ENCODE data around the gene TATDN2. TPM values are rescaled to one million over a fixed set of nuclear protein-coding genes. Genes with fewer than 3 reads are reported as not detected.

TATDN2 gene
- total and polyA plus RNA-seq, 10 donors: 15.4 to 56.1 (median 36.0) TPM

DNA sequence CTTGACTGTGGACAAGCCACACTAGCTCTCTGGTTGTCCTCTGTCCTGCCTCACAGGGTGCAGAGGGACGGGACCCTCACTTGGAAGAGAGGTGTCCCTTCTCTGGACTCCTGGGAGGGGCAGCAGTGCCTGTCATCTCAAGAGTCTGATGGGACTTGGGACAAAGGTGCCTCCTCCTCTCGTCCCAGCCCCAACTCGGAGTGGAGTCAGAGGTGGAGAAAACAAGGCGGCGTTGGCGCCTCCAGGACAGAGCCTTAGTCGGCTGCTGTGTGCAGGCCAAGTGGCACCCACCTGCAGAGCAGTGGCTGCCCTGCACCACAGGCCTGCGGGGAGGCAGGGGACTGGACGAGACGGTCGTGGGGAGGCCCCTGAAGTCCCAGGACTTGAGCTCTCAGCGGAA, 82.1 kb downstream of the TATDN2 start:
- no peak overlapping the region for H3K27ac ChIP-seq
- 62 to 84% (median 83%) methylated on average over 12 of the region's 12 CpGs for WGBS, 5 donors
- intact Hi-C loops (cut with DNase I; ENCODE audit: low total_unique reads): no loop called here
- peaks cover 0 to 6% (median 0%) of the 10 kb centered on the region in 6 donors for H3K4me1 ChIP-seq
- no peaks in the 10 kb centered on the region for H3K36me3 ChIP-seq
- TF ChIP-seq, protein P1, sequence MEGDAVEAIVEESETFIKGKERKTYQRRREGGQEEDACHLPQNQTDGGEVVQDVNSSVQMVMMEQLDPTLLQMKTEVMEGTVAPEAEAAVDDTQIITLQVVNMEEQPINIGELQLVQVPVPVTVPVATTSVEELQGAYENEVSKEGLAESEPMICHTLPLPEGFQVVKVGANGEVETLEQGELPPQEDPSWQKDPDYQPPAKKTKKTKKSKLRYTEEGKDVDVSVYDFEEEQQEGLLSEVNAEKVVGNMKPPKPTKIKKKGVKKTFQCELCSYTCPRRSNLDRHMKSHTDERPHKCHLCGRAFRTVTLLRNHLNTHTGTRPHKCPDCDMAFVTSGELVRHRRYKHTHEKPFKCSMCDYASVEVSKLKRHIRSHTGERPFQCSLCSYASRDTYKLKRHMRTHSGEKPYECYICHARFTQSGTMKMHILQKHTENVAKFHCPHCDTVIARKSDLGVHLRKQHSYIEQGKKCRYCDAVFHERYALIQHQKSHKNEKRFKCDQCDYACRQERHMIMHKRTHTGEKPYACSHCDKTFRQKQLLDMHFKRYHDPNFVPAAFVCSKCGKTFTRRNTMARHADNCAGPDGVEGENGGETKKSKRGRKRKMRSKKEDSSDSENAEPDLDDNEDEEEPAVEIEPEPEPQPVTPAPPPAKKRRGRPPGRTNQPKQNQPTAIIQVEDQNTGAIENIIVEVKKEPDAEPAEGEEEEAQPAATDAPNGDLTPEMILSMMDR (IDR thresholded peaks at IDR 0.05 in 8 of 11, conservative IDR thresholded peaks at IDR 0.05 in 3 of 11): no peak
- TF ChIP-seq POLR2AphosphoS5 (IDR thresholded peaks at IDR 0.05) (no peak), POLR2A (IDR thresholded peaks at IDR 0.05) (no peak)
- H3K9me3 ChIP-seq: no peaks in the 10 kb centered on the region
- peaks cover 0 to 40% (median 0%) of the 10 kb centered on the region in 7 donors for H3K27me3 ChIP-seq (replicated peaks in 1 of 7)
- peak; percentile 67 for DNase-seq
- no peak overlapping the region for H3K4me3 ChIP-seq

Small RNAs within 50 kb of the gene (microRNA-seq; reads per million reads assigned to microRNA genes)
- 0 reads per million in 3 donors for gene MIR378B

Small RNAs within 50 kb of the gene (small RNA-seq; reads per million reads assigned to genes)
- gene MIR378B: 0 to 0.14 (median 0.06) reads per million in 4 donors
- gene RF02126: 0 reads per million in 4 donors

Other genes with a start within 250 kb of the TATDN2 start
- gene FANCD2, start 222.0 kb upstream of the TATDN2 start, total RNA-seq: 10 to 100 TPM in 6 of 7 donors, 1 to 10 TPM in 1; 9.3 to 19.5 (median 13.6) TPM
- 10 to 100 TPM; 12.5 to 20.2 (median 13.6) TPM for gene FANCD2, start 222.0 kb upstream of the TATDN2 start, polyA plus RNA-seq
- not detected for gene FANCD2OS, start 140.2 kb upstream of the TATDN2 start, total RNA-seq
- not detected for gene FANCD2OS, start 140.2 kb upstream of the TATDN2 start, polyA plus RNA-seq
- 10 to 100 TPM; 69.8 to 96.6 (median 90.2) TPM for gene BRK1, start 132.8 kb upstream of the TATDN2 start, total RNA-seq
- gene BRK1, start 132.8 kb upstream of the TATDN2 start, polyA plus RNA-seq: 100 to 1,000 TPM; 137 to 215 (median 215) TPM
- 10 to 100 TPM; 53.9 to 75.9 (median 64.6) TPM for gene VHL, start 106.7 kb upstream of the TATDN2 start, total RNA-seq
- gene VHL, start 106.7 kb upstream of the TATDN2 start, polyA plus RNA-seq: 10 to 100 TPM; 44.3 to 70.1 (median 46.5) TPM
- gene IRAK2, start 83.5 kb upstream of the TATDN2 start, total RNA-seq: 10 to 100 TPM in 3 of 7 donors, 1 to 10 TPM in 4; 4.8 to 11.8 (median 9.4) TPM
- gene IRAK2, start 83.5 kb upstream of the TATDN2 start, polyA plus RNA-seq: 1 to 10 TPM; 1.4 to 3.4 (median 2.7) TPM
- gene GHRL, start 44.5 kb downstream of the TATDN2 start, total RNA-seq: 1 to 10 TPM; 1.1 to 8.0 (median 3.8) TPM
- 1 to 10 TPM; 3.6 to 6.6 (median 5.0) TPM for gene GHRL, start 44.5 kb downstream of the TATDN2 start, polyA plus RNA-seq
- 100 to 1,000 TPM in 1 of 7 donors, 10 to 100 TPM in 6; 61.6 to 115 (median 71.2) TPM for gene SEC13, start 72.7 kb downstream of the TATDN2 start, total RNA-seq
- gene SEC13, start 72.7 kb downstream of the TATDN2 start, polyA plus RNA-seq: 10 to 100 TPM; 52.1 to 78.7 (median 68.0) TPM

All from spleen (tissue), 11 donors.